Activated T-cell treated with anti-CD3 and anti-CD28 coated beads for 1 hour (primary cell): ENCODE measurements around the gene PCLO.

Experiments used
- DNase-seq: peaks from one replicate; pipeline ENCODE4 v3.0.0-alpha.2; 2020; ENCODE audit warnings: low read depth

Gene PCLO

GRCh38 chr7:82839063-82839462 is 323.6 kb downstream of the PCLO start:
- DNase-seq = no peak

GRCh38 chr7:82838314-82838713 is 324.4 kb downstream of the PCLO start:
- no peak for DNase-seq

DNA sequence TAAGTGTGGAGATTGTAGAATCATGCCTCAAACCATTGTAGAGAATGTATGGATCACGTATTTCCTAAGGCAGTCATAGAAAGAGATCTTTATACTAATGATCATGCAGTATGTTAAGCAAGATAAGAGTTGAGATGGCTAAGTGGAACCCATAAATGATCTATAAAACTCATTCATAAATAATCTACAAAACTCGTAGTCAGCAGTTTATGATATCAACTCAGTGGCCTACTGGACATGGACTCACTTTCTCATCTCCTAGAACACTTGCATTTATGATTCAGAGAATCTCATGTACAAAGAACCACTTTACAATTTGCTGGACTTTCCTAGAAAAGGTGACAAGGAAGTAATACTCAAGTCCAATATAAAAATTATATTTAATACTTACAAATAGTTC is 339.6 kb downstream of the PCLO start:
- no peak for DNase-seq

DNA sequence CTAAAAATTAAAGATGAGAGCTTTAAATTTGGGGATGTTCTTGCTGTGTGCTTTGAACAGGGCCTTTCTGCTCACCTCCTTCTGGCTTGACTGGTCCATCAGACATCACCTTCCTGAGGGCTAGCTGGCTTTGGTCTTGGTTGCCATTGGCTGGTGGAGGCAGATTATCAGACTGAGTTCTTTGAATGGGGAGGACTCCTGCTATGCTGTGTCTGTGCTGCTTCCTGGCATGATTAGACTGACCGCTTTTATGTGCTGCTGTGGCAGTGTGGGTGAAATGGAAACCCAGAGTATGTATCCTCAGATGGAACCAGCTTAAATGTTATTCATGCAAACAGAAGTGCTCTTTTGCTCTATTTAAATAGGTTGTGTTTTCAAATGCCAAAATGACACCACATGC is 341.6 kb downstream of the PCLO start:
- no peak for DNase-seq

GRCh38 chr7:82818171-82818570 is 344.5 kb downstream of the PCLO start:
- DNase-seq = no peak

DNA sequence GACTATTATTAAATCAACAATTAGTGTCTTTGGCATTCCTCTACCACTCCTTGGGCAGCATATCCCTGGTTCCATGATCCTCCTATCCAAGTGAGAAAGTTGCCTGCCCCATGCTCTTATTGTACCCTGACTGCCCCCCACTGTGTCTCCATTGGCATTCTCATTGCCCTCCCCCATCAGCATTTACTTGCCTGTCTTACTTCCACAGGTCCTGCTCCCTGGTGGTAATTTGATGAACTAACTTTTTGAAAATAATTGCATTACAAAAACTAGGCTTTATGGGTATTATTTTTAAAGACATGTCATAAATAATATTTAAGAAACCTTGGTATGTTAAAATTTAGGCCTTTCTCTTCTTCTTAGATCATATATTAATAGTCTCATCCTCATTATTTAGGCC is 346.4 kb downstream of the PCLO start:
- DNase-seq = no peak

- no peak for DNase-seq
Observed at GRCh38 chr7:82810558-82811259, 352.0 kb downstream of the PCLO start.

DNA sequence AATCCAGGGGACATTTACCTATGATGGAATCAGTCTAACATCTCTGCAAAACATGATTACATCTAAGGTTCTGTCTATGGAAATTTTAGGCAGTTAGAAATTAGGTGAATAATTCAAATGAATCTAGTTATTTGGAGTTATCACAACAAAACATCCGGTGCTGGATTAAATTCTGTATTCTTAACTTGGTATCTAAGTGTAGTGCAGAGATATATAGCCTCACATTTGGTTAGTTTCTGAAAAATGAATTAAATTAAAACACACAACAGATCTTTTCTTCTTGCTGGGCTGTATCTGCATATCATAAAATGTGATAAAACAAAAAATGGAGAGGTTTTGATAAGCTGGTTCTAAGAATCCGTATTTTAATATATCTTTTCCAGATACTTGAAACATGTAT is 354.1 kb downstream of the PCLO start:
- no peak for DNase-seq

GRCh38 chr7:82805527-82805960 is 357.1 kb downstream of the PCLO start:
- DNase-seq = no peak

GRCh38 chr7:82803411-82803810 is 359.3 kb downstream of the PCLO start:
- DNase-seq = no peak

DNA sequence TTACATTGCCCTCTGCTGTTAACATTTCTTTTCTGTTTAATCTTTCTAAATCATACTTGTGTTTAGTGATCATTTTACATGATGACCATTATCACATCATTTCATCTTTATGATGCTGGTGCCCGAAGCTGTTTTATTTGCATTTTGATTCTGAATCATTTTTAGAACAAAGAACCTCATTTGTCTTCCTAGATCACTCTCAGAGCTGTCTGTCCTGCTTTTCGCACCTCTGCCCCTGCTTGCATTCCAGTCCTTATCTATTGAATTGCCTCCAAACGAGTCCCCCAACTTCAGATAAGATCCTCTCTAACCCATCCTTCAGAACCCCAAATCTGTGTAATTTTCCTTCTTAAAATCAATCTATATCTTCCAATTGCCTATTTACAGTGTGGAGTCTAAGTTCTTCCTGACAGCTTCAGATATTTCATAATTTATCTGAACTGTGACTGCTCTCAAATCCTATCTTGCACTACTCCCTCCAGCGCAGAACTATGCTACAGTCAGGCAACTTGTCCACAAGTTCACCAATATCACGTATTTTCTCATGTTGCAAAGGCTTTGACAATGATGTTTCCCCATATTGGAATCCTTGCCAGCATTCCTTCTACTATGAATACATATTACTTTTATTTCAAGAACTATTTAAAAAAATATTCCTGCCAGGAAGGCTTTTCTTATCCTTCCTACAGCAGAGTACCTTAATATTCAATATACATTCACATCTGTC is 372.6 kb downstream of the PCLO start:
- no peak for DNase-seq

GRCh38 chr7:82778021-82778420 is 384.7 kb downstream of the PCLO start:
- no peak for DNase-seq

DNA sequence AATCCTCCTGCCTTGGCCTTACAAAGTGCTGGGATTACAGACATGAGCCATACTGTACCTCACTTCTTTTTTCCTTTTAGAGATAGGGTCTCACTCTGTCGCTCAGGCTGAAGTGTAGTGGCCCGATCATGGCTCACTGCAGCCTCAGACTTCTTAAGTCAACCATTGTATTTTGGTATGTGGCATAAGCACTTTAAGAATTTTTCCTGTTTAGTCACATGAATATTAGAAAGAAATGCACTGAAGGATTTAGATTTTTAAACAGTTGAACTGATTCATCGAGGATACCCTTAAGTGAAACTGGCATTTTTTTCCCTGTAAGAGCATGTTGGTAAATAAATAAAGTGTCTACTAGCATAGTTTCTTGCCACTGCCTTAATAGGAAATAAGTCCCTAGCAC is 399.8 kb downstream of the PCLO start:
- no peak for DNase-seq

- no peak for DNase-seq
Observed at GRCh38 chr7:82760831-82761230, 401.9 kb downstream of the PCLO start.

- no peak for DNase-seq
Observed at GRCh38 chr7:82760074-82760473, 402.6 kb downstream of the PCLO start.

DNA sequence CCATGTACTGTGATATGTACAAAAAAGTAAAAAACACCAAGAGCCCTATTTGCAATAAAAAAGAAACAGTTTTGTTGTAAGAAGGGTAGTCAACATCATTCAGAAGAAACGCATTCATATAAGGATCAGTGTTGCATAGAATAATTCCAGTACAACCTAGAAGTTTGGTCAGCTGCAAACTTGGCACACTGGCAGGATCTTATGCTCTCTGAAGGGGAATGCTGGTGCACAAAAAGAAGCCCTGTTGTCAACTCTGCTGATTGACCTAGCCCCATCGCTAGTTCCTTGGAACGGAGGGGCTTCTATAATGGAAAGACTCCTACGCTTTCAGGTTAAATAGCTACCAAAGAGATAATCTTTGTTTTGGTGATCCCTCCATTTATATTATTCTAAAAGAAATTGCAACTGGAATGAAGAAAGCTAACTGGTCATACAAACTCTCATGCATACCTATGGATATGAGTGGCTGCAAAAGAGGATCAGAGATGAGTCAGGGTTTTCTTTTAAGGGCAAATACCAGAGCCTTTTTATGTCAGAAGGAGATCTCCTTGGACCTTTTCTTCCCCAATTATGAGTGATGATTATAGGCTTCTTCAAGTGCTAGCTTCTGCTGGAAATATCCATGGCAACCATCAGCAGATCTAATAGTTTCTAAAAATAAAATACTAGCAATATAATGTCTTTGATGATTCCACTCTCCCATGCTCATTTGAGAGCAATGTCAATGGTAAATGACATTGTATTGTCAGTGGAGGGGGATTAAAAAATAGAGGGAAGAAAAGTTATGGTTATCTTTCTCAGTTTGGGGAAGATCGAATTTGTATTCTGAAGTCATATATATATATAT is 406.8 kb downstream of the PCLO start:
- DNase-seq = no peak

DNA sequence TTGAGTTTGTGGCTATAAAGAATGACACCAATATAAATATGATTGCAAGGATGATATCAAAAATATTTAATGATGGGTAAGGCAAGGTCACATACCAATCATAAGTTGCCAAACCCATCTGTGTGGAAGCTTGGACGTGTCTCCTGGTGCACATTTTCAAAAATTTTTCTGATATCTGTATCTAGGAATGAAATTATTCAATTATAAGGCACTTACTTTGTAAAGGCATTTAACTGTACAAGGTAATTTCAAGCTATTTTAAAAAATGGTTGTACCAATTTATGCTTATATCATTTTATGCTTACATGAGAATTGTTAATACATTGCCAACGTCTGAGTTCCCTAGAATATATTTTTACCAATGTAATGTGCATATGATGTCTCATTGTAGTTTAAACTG is 412.7 kb downstream of the PCLO start:
- no peak for DNase-seq

DNA sequence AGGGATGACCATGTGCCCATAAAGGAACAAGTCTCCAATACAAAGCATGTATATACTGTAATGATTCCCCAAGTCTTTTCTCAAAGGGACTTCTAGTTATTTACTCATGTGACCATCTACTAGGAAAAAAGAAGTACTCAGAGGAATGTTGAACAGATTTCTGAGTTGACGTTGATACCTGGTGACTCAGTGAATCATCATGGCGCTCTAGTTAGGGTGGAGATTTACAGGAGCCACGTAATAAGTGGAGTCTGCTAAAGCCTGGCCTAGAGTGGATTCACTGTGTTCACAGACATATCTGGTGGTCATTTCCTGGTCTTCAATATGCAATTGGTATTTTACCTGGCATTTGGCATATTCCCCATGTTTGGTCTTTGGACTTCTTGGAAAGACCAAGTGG is 416.9 kb downstream of the PCLO start:
- no peak for DNase-seq

DNA sequence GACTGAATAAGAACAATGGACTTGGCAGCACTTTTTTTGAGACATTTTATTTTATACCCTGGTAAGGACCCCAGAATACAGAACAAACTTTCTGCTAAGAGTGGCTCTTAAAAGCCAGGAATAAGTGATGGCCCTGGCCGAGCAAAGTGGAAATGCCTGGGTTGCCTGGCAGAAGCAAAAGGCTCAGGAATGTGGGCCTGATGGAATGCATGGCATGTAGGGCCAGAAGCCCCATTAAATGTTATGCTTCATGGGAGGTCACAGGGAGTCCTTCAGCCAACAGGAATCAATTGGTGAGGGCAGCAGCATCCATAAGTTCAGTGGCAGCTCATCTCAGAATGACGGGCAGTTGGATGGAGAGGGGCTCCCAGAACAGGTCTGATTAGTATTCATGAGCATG is 417.6 kb downstream of the PCLO start:
- no peak for DNase-seq

DNA sequence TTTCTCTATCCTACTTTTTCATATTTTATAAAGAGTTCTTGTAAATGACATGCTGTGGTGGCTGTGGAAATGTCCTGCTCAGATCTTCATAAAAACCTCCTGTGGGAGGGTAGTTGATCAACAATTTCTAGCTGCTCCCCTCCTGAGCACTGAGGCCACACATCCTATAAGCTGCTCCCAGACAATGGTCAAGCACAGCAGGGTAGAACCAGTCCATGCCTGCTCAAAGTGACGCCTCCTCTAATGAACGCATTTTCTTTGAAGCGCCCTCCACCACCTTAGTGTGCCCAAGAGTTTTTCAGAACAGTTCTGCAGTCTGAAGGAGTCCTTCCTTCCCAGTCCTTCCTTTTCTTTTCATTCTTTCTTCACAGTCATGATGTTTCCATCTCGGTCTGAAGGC is 420.5 kb downstream of the PCLO start:
- no peak for DNase-seq

GRCh38 chr7:82741493-82741892 is 421.2 kb downstream of the PCLO start:
- no peak for DNase-seq

DNA sequence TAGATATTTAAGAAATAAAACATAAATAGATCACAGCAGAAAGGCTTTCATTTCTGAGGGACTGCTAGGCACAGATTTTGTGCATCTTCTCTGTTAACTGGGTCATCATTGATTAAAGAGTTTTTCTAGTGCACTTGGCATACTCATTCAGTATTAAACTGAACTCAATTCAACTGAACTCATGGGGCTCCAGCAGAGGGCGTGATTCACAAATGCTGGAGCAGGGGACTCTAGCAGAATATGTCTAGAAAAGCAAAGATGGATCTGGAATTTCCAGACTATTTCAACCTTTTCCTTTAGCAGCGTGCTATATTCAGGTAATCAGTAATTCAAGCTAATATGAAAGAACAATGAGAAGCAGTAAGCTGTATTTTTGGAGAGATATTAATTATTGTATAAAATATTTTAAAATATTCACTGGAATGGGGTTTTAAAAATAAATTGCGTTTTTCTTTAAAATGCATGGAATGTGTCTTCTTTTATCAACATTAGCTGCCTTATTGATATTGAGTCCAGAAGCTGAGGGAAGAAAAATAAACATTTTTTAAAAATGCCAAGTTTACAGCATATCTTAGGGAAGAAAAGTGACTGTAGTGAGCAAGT is 422.3 kb downstream of the PCLO start:
- DNase-seq = no peak

DNA sequence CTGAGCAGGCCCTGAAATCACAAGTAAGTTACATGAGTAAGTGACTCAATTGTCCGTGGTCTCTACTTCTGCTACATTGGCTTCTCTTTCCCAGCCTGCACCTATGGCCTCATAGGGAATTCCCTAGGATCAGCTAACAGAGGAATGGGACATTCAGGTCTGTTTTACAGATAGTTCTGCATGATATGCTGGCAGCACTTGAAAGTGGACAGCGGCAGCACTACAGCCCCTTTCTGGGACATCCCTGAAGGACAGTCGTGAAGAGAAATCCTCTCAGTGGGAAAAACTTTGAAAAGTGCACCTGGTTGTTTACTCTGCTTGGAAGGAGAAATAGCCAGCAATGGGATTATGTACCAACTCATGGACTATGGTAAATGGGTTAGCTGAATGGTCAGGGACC is 426.1 kb downstream of the PCLO start:
- DNase-seq = no peak
